Measurements from ENCODE around the gene LTBP1. TPM values are rescaled to one million over a fixed set of nuclear protein-coding genes. Genes with fewer than 3 reads are reported as not detected.
"Not testable (repeated sequence)": the region's sequence is repeated elsewhere in the genome, so short reads cannot be mapped to it uniquely, and the experiment has no call there.

LTBP1 gene
- total RNA-seq, 2 donors from 2014 or later: 25.9 to 99.8 TPM

DNA sequence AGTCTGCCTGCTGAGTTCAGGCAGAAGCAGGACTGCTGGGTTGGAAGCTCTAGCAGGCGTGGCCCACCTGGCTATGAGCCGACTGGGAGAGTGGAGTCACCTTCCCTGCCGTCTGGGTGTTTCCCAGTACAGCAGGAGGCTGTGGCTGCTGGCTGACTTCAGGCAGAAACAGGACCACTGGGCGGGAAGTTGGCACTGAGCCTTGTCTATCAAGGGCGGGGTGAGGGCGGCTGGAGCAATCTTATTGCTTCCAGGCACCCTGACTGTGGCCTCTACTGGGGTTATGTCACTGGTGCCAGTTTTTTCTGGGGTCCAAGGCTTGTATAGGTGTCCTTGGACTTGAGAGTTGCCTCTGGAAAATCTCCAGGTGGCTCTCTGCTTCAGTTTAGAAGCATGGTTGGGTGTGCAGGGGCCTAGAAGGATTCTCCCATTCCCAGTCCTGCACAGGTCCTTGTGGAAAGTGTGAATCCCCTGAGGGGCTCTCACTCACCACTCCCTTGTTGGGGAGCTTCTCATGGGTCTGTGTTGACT, 30.5 kb downstream of the LTBP1 start:
- 29% methylated on average over 6 of the region's 6 CpGs for WGBS
- Histone ChIP-seq H3K27me3 (replicated peaks; ENCODE audit: insufficient read depth) (no peaks in the 10 kb centered on the region), H3K36me3 (no peaks in the 10 kb centered on the region), H3K4me3 (no peak overlapping the region), H3K4me1 (replicated peaks) (no peaks in the 10 kb centered on the region), H3K27ac (no peak overlapping the region), H3K9me3 (no peaks in the 10 kb centered on the region)
- DNase-seq (ENCODE audit: low spot score): peak; percentile 32
- intact Hi-C loops (cut with DNase I): no loop called here
- no peak for TF ChIP-seq POLR2A (IDR thresholded peaks at IDR 0.05)
- no peak for TF ChIP-seq CTCF (IDR thresholded peaks at IDR 0.05)
- no peak for TF ChIP-seq POLR2AphosphoS5 (IDR thresholded peaks at IDR 0.05)

- no peak for TF ChIP-seq POLR2A (IDR thresholded peaks at IDR 0.05)
- TF ChIP-seq POLR2AphosphoS5 (IDR thresholded peaks at IDR 0.05): no peak
- TF ChIP-seq CTCF (IDR thresholded peaks at IDR 0.05): no peak
- DNase-seq (ENCODE audit: low spot score): no peak
- no peaks in the 10 kb centered on the region for H3K27me3 ChIP-seq (replicated peaks; ENCODE audit: insufficient read depth)
- no peaks in the 10 kb centered on the region for H3K9me3 ChIP-seq
- no peak overlapping the region for H3K27ac ChIP-seq
- H3K4me1 ChIP-seq (replicated peaks): no peaks in the 10 kb centered on the region
- 96% methylated on average over 4 of the region's 4 CpGs for WGBS
- no peaks in the 10 kb centered on the region for H3K36me3 ChIP-seq
- H3K4me3 ChIP-seq: no peak overlapping the region
- intact Hi-C loops (cut with DNase I): no loop called here
Measured at GRCh38 chr2:32981612-32982011, 34.9 kb downstream of the LTBP1 start.

- DNase-seq (ENCODE audit: low spot score); intact Hi-C loops (cut with DNase I): not testable (repeated sequence)
- WGBS: 80% methylated on average over 5 of the region's 5 CpGs
Measured at GRCh38 chr2:32983193-32983924, 36.6 kb downstream of the LTBP1 start.

GRCh38 chr2:32986480-32986879, 39.7 kb downstream of the LTBP1 start:
- no peaks in the 10 kb centered on the region for H3K9me3 ChIP-seq
- TF ChIP-seq CTCF (IDR thresholded peaks at IDR 0.05) (no peak), POLR2AphosphoS5 (IDR thresholded peaks at IDR 0.05) (no peak), POLR2A (IDR thresholded peaks at IDR 0.05) (no peak)
- DNase-seq (ENCODE audit: low spot score): no peak
- H3K4me3 ChIP-seq: no peak overlapping the region
- no peaks in the 10 kb centered on the region for H3K4me1 ChIP-seq (replicated peaks)
- H3K27me3 ChIP-seq (replicated peaks; ENCODE audit: insufficient read depth): no peaks in the 10 kb centered on the region
- 93% methylated on average over 4 of the region's 4 CpGs for WGBS
- intact Hi-C loops (cut with DNase I): no loop called here
- no peak overlapping the region for H3K27ac ChIP-seq
- no peaks in the 10 kb centered on the region for H3K36me3 ChIP-seq

More at GRCh38 chr2:32983193-32983924, 36.6 kb downstream of the LTBP1 start:
- not testable (repeated sequence) for H3K4me1 ChIP-seq (replicated peaks); H3K9me3 ChIP-seq; H3K36me3 ChIP-seq; H3K27me3 ChIP-seq (replicated peaks; ENCODE audit: insufficient read depth); H3K4me3 ChIP-seq; H3K27ac ChIP-seq

GRCh38 chr2:32988525-32988924, 41.8 kb downstream of the LTBP1 start:
- H3K27me3 ChIP-seq (replicated peaks; ENCODE audit: insufficient read depth): no peaks in the 10 kb centered on the region
- intact Hi-C loops (cut with DNase I): no loop called here
- 91% methylated on average over 3 of the region's 3 CpGs for WGBS

More at GRCh38 chr2:32988525-32988924, 41.8 kb downstream of the LTBP1 start:
- Histone ChIP-seq H3K36me3 (no peaks in the 10 kb centered on the region), H3K27ac (no peak overlapping the region), H3K4me1 (replicated peaks) (no peaks in the 10 kb centered on the region), H3K9me3 (no peaks in the 10 kb centered on the region), H3K4me3 (no peak overlapping the region)
- no peak for DNase-seq (ENCODE audit: low spot score)
- TF ChIP-seq POLR2AphosphoS5 (IDR thresholded peaks at IDR 0.05) (no peak), CTCF (IDR thresholded peaks at IDR 0.05) (no peak), POLR2A (IDR thresholded peaks at IDR 0.05) (no peak)
